CD14-positive monocyte (primary cell): ENCODE data around the gene RAB10. TPM values are rescaled to one million over a fixed set of nuclear protein-coding genes. Genes with fewer than 3 reads are reported as not detected.

Experiments used
- DNase-seq, 3 donors: peaks; one replicate each; pipeline ENCODE4 v3.0.0-alpha.2; 2011 to 2022
- H2AFZ ChIP-seq: 2 replicates; pipeline ENCODE4 v1.6.0; 2012; ENCODE audit warnings: mild to moderate bottlenecking, low read depth, low read length, inconsistent platforms; ENCODE audit not compliant: insufficient read depth, poor library complexity, severe bottlenecking
- H3K27ac ChIP-seq, 2 donors: 1 replicate in 1 of 2; 2 replicates in 1 of 2; pipeline ENCODE4 v1.5.1; 2012 to 2013; ENCODE audit warnings: low read length in 2 of 2, control low read depth in 1 of 2, inconsistent platforms in 1 of 2, low read depth in 1 of 2, mild to moderate bottlenecking in 1 of 2
- H3K27me3 ChIP-seq, 2 donors: one replicate each; pipeline versions ENCODE4 v1.6.0 to v1.6.1; 2011 to 2013; ENCODE audit warnings: low read length in 2 of 2; ENCODE audit not compliant: control insufficient read depth in 2 of 2, insufficient read depth in 2 of 2
- H3K36me3 ChIP-seq, 2 donors: replicated peaks in 1 of 2; 1 replicate in 1 of 2; 2 replicates in 1 of 2; pipeline versions ENCODE4 v1.5.1 to v1.6.1; 2012 to 2013; ENCODE audit warnings: low read length in 2 of 2, control low read depth in 1 of 2, inconsistent platforms in 1 of 2, mild to moderate bottlenecking in 1 of 2; ENCODE audit not compliant: insufficient read depth in 2 of 2, control insufficient read depth in 1 of 2
- H3K4me1 ChIP-seq, 2 donors: 1 replicate in 1 of 2; 2 replicates in 1 of 2; pipeline versions ENCODE4 v1.5.1 to v1.6.1; 2012 to 2013; ENCODE audit warnings: low read length in 2 of 2, control low read depth in 1 of 2, inconsistent platforms in 1 of 2, mild to moderate bottlenecking in 1 of 2, moderate library complexity in 1 of 2; ENCODE audit not compliant: insufficient read depth in 2 of 2, control insufficient read depth in 1 of 2
- H3K4me2 ChIP-seq: replicated peaks from 2 replicates; pipeline ENCODE3; 2012; ENCODE audit warnings: low read length, moderate library complexity, mild to moderate bottlenecking; ENCODE audit not compliant: poor library complexity, severe bottlenecking; ENCODE audit errors: extremely low read depth
- H3K4me3 ChIP-seq, 3 experiments: fragments of 200-600 bp in 1 of 3; sonication (generic) in 1 of 3; replicated peaks in 1 of 3; 1 replicate in 2 of 3; 2 replicates in 1 of 3; pipeline ENCODE4 v1.5.1; 2011 to 2013; ENCODE audit warnings: low read length in 3 of 3, mild to moderate bottlenecking in 3 of 3, control low read depth in 2 of 3, low read depth in 2 of 3, inconsistent platforms in 1 of 3, moderate library complexity in 1 of 3
- H3K79me2 ChIP-seq: 2 replicates; pipeline ENCODE4 v1.6.0; 2012; ENCODE audit warnings: mild to moderate bottlenecking, control low read depth, inconsistent platforms, low read length, moderate library complexity; ENCODE audit not compliant: insufficient read depth
- H3K9ac ChIP-seq: 2 replicates; pipeline ENCODE4 v1.6.0; 2017; ENCODE audit warnings: low read length, mild to moderate bottlenecking; ENCODE audit not compliant: insufficient read depth, poor library complexity, severe bottlenecking
- H3K9me3 ChIP-seq, 2 donors: replicated peaks in 1 of 2; 1 replicate in 1 of 2; 2 replicates in 1 of 2; pipeline versions ENCODE4 v1.5.1 to v1.6.1; 2012 to 2013; ENCODE audit warnings: low read length in 2 of 2, control low read depth in 1 of 2; ENCODE audit not compliant: control insufficient read depth in 1 of 2, insufficient read depth in 1 of 2
- H4K20me1 ChIP-seq: 2 replicates; pipeline ENCODE4 v1.6.0; 2012; ENCODE audit warnings: mild to moderate bottlenecking, low read length, control low read depth, moderate library complexity; ENCODE audit not compliant: insufficient read depth
- H3K27ac Mint-ChIP-seq, 7 donors: one replicate each; pipeline ENCODE4 v1.8.0; 2020; ENCODE audit warnings: mild to moderate bottlenecking in 7 of 7, mixed read lengths in 7 of 7, moderate library complexity in 6 of 7, inconsistent platforms in 2 of 7
- H3K27me3 Mint-ChIP-seq, 3 donors: one replicate each; pipeline ENCODE4 v1.8.0; 2021 to 2022; ENCODE audit warnings: low read depth in 3 of 3, mild to moderate bottlenecking in 3 of 3, mixed read lengths in 3 of 3, moderate library complexity in 3 of 3, inconsistent platforms in 1 of 3
- H3K36me3 Mint-ChIP-seq, 2 donors: one replicate each; pipeline ENCODE4 v1.8.0; 2020; ENCODE audit warnings: mixed read lengths in 2 of 2, inconsistent platforms in 1 of 2, mild to moderate bottlenecking in 1 of 2
- H3K4me1 Mint-ChIP-seq: one replicate; pipeline ENCODE4 v1.8.0; 2020; ENCODE audit warnings: mild to moderate bottlenecking, mixed read lengths
- H3K4me3 Mint-ChIP-seq, 2 donors: one replicate each; pipeline ENCODE4 v1.8.0; 2020; ENCODE audit warnings: mild to moderate bottlenecking in 2 of 2, mixed read lengths in 2 of 2, moderate library complexity in 1 of 2
- H3K9me3 Mint-ChIP-seq, 7 donors: one replicate each; pipeline ENCODE4 v1.8.0; 2020 to 2022; ENCODE audit warnings: mixed read lengths in 7 of 7, mild to moderate bottlenecking in 6 of 7, moderate library complexity in 6 of 7, inconsistent platforms in 2 of 7
- WGBS: methylation state at CpG from one replicate; pipeline ENCODE4 v1.1.5; 2013; ENCODE audit warnings: missing lambda C conversion rate; ENCODE audit not compliant: insufficient coverage; 5-methylcytosine and 5-hydroxymethylcytosine counted together
- intact Hi-C, 2 donors: fragments of 100-400 bp; cut with micrococcal nuclease; formaldehyde crosslinking; loops; one replicate each; pipeline versions ENCODE4 v1.15.0 to v1.15.1; 2023
- polyA plus RNA-seq, 3 donors: library from polyadenylated mRNA; depleted of rRNA in 1 of 3; unstranded in 2 of 3; stranded (reverse) in 1 of 3; fragments of 300-500 nt in 2 of 3; fragments of >200 nt in 1 of 3; fragmentation: Illumina TruSeq in 2 of 3; gene quantifications; 1 replicate in 2 of 3; 2 replicates in 1 of 3; pipeline ENCODE4 v1.2.3, GENCODE V29; 2012 to 2021
- TF ChIP-seq, protein P1 (sequence below): fragments of 200-600 bp; IDR thresholded peaks from one replicate; pipeline ENCODE4 v1.8.0; 2022; ENCODE audit warnings: antibody characterized with exemption, mild to moderate bottlenecking

Gene RAB10
- polyA plus RNA-seq, 3 donors = 38.6 to 258 (median 202) TPM

DNA sequence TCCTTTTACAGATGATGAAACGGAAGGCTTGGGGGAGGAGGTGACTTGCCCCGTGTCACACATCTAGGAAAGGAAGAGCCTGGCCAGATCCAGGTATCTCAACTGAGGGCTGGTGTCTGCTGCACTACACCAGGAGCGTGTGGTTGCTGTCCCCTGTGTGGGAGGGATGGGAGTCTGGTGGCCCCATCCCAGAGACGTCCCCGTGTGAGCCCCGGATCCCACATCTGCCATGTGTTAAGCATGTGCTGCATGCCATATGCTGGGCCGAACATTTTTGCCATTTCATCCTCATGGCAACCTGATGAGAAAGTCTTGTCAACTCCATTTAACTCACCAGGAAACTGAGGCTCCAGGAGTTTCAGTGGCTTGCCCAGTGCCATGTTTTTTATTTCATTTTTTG lies 143.2 kb downstream of the RAB10 start:
- peaks cover 48 to 80% (median 51%) of the 10 kb centered on the region in 3 donors for H3K27me3 Mint-ChIP-seq
- intact Hi-C loops = no loop called here
- TF ChIP-seq, protein P1, sequence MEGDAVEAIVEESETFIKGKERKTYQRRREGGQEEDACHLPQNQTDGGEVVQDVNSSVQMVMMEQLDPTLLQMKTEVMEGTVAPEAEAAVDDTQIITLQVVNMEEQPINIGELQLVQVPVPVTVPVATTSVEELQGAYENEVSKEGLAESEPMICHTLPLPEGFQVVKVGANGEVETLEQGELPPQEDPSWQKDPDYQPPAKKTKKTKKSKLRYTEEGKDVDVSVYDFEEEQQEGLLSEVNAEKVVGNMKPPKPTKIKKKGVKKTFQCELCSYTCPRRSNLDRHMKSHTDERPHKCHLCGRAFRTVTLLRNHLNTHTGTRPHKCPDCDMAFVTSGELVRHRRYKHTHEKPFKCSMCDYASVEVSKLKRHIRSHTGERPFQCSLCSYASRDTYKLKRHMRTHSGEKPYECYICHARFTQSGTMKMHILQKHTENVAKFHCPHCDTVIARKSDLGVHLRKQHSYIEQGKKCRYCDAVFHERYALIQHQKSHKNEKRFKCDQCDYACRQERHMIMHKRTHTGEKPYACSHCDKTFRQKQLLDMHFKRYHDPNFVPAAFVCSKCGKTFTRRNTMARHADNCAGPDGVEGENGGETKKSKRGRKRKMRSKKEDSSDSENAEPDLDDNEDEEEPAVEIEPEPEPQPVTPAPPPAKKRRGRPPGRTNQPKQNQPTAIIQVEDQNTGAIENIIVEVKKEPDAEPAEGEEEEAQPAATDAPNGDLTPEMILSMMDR = no peak

DNA sequence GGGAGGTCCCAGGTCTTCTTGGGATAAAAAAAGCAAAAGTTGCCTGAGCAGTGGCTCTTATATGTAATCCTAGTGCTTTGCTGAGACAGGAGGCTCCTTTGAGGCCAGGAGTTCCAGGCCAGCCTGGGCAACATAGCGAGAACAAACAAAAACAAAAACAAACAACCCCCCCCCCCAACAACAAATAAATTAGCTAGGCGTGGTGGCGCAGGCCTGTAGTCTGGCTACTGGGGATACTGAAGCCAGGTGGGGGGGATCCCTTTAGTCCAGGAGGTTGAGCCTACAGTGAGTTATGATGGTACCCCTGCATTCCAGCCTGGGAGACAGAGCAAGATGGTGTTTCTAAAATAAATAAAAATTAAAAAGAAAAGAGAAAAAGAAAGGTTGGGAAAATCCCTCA lies 144.4 kb downstream of the RAB10 start:
- peaks cover 19% of the 10 kb centered on the region for H3K4me1 Mint-ChIP-seq
- Histone ChIP-seq H3K9ac (no peak overlapping the region), H3K36me3 (no peaks in the 10 kb centered on the region), H3K9me3 (no peaks in the 10 kb centered on the region), H2AFZ (peak overlapping the region; percentile 80), H3K4me2 (peak overlapping the region; percentile 72), H4K20me1 (no peaks in the 10 kb centered on the region), H3K27me3 (peaks cover 10 to 48% of the 10 kb centered on the region in 2 donors), H3K4me1 (peaks cover 14 to 20% of the 10 kb centered on the region in 2 donors), H3K27ac (no peak overlapping the region), H3K4me3 (peak overlapping the region in 1 of 3 experiments; percentile 75), H3K79me2 (no peaks in the 10 kb centered on the region)
- peak overlapping the region in 1 of 2 donors; percentile 84 for H3K4me3 Mint-ChIP-seq
- TF ChIP-seq, protein P1 = no peak
- peaks cover 2 to 14% of the 10 kb centered on the region in 2 donors for H3K36me3 Mint-ChIP-seq
- H3K27ac Mint-ChIP-seq = no peak overlapping the region
- H3K27me3 Mint-ChIP-seq = peaks cover 48 to 73% (median 49%) of the 10 kb centered on the region in 3 donors
- DNase-seq = no peak
- WGBS = no CpG with 5 or more reads among the region's 3 CpGs
- H3K9me3 Mint-ChIP-seq = peaks cover 0 to 6% (median 2%) of the 10 kb centered on the region in 7 donors
- intact Hi-C loops = no loop called here

More for the DNA sequence above, 143.2 kb downstream of the RAB10 start:
- Histone ChIP-seq H4K20me1 (no peaks in the 10 kb centered on the region), H3K4me3 (no peak overlapping the region), H3K9me3 (no peaks in the 10 kb centered on the region), H3K9ac (no peak overlapping the region), H3K79me2 (no peaks in the 10 kb centered on the region), H3K4me2 (no peak overlapping the region), H3K4me1 (peaks cover 18 to 26% of the 10 kb centered on the region in 2 donors), H3K27me3 (peaks cover 14 to 54% of the 10 kb centered on the region in 2 donors), H3K27ac (no peak overlapping the region), H3K36me3 (no peaks in the 10 kb centered on the region), H2AFZ (no peak overlapping the region)
- no peak overlapping the region for H3K27ac Mint-ChIP-seq
- peaks cover 4 to 16% of the 10 kb centered on the region in 2 donors for H3K36me3 Mint-ChIP-seq
- no peak for DNase-seq
- peak overlapping the region in 1 of 2 donors; percentile 21 for H3K4me3 Mint-ChIP-seq
- WGBS = 83% methylated on average over 1 of the region's 7 CpGs
- peaks cover 0 to 9% (median 4%) of the 10 kb centered on the region in 7 donors for H3K9me3 Mint-ChIP-seq
- H3K4me1 Mint-ChIP-seq = peaks cover 21% of the 10 kb centered on the region
